Liver (tissue), 9 donors: ENCODE results near the gene DRG2. TPM values are rescaled to one million over a fixed set of nuclear protein-coding genes. Genes with fewer than 3 reads are reported as not detected.

Source experiments
- DNase-seq: peaks from one replicate; pipeline ENCODE4 v3.0.0-alpha.2; 2017; ENCODE audit warnings: low spot score
- H3K27ac ChIP-seq, 2 donors: one replicate each; pipeline ENCODE4 v1.7.0; 2013; ENCODE audit warnings: inconsistent platforms in 2 of 2, low read length in 2 of 2, control low read depth in 1 of 2, low read depth in 1 of 2, mild to moderate bottlenecking in 1 of 2
- H3K27me3 ChIP-seq, 4 donors: one replicate each; pipeline versions ENCODE4 v1.6.1 to v1.7.0; 2013; ENCODE audit warnings: low read length in 3 of 4, inconsistent platforms in 1 of 4, mild to moderate bottlenecking in 1 of 4, moderate library complexity in 1 of 4; ENCODE audit not compliant: control insufficient read depth in 4 of 4, insufficient read depth in 4 of 4
- H3K36me3 ChIP-seq, 4 donors: one replicate each; pipeline versions ENCODE4 v1.6.1 to v1.7.0; 2013; ENCODE audit warnings: low read length in 3 of 4, mild to moderate bottlenecking in 3 of 4, low read depth in 1 of 4, moderate library complexity in 1 of 4; ENCODE audit not compliant: control insufficient read depth in 4 of 4, insufficient read depth in 3 of 4
- H3K4me1 ChIP-seq, 4 donors: one replicate each; pipeline versions ENCODE4 v1.6.1 to v1.7.0; 2013; ENCODE audit warnings: low read length in 3 of 4, mild to moderate bottlenecking in 3 of 4, moderate library complexity in 1 of 4; ENCODE audit not compliant: control insufficient read depth in 4 of 4, insufficient read depth in 4 of 4
- H3K4me3 ChIP-seq, 3 donors: one replicate each; pipeline versions ENCODE4 v1.6.1 to v1.7.0; 2013; ENCODE audit warnings: low read length in 3 of 3, control low read depth in 1 of 3, low read depth in 1 of 3, mild to moderate bottlenecking in 1 of 3
- H3K9ac ChIP-seq, 2 donors: one replicate each; pipeline ENCODE4 v1.7.0; 2013; ENCODE audit warnings: low read length in 2 of 2, mild to moderate bottlenecking in 2 of 2, moderate library complexity in 2 of 2, control low read depth in 1 of 2, low read depth in 1 of 2
- H3K9me3 ChIP-seq, 4 donors: one replicate each; pipeline versions ENCODE4 v1.6.1 to v1.7.0; 2013; ENCODE audit warnings: low read length in 3 of 4; ENCODE audit not compliant: control insufficient read depth in 4 of 4
- EGR1 ChIP-seq, 2 donors: IDR thresholded peaks; 2 replicates each; pipeline ENCODE4 v1.6.1; 2016 to 2018; ENCODE audit warnings: antibody characterized with exemption in 2 of 2, low read depth in 2 of 2
- FOXA2 ChIP-seq: IDR thresholded peaks from 2 replicates; pipeline ENCODE4 v1.6.1; 2016; ENCODE audit warnings: antibody characterized with exemption
- HNF4A ChIP-seq, 2 donors: conservative IDR thresholded peaks; 2 replicates each; pipeline ENCODE4 v1.6.1; 2016; ENCODE audit warnings: antibody characterized with exemption in 2 of 2, mild to moderate bottlenecking in 2 of 2
- HNF4G ChIP-seq: IDR thresholded peaks from 2 replicates; pipeline ENCODE4 v1.6.1; 2016; ENCODE audit warnings: antibody characterized with exemption
- JUND ChIP-seq, 2 donors: IDR thresholded peaks; 2 replicates each; pipeline ENCODE4 v1.6.1; 2016; ENCODE audit warnings: antibody characterized with exemption in 2 of 2
- NR2F2 ChIP-seq: IDR thresholded peaks from 2 replicates; pipeline ENCODE4 v1.6.1; 2016; ENCODE audit warnings: antibody characterized with exemption
- RAD21 ChIP-seq, 2 donors: IDR thresholded peaks; 2 replicates each; pipeline ENCODE4 v1.6.1; 2016; ENCODE audit warnings: antibody characterized with exemption in 2 of 2, mild to moderate bottlenecking in 2 of 2
- RXRA ChIP-seq, 2 donors: IDR thresholded peaks; 2 replicates each; pipeline ENCODE4 v1.6.1; 2017 to 2018; ENCODE audit warnings: antibody characterized with exemption in 2 of 2, mild to moderate bottlenecking in 1 of 2
- TAF1 ChIP-seq: conservative IDR thresholded peaks from 2 replicates; pipeline ENCODE4 v1.6.1; 2016; ENCODE audit warnings: antibody characterized with exemption, mild to moderate bottlenecking
- YY1 ChIP-seq: IDR thresholded peaks from 2 replicates; pipeline ENCODE4 v1.6.1; 2016; ENCODE audit warnings: antibody characterized with exemption, mild to moderate bottlenecking
- WGBS: extraction: QIAGEN DNeasy Blood & Tissue Kit; methylation state at CpG from one replicate; pipeline ENCODE4 v1.1.7; 2013; 5-methylcytosine and 5-hydroxymethylcytosine counted together
- polyA plus RNA-seq, 2 donors: library from polyadenylated mRNA; stranded (reverse) in 1 of 2; unstranded in 1 of 2; fragments of 200-250 nt in 1 of 2; fragments of >200 nt in 1 of 2; fragmentation: Nextera tagmentation in 1 of 2; extraction: Ambion mirVana in 1 of 2; gene quantifications; one replicate each; pipeline versions ENCODE4 v1.2.1 to v1.2.3, GENCODE V29; 2013 to 2015
- total RNA-seq, 2 donors: library from RNA; depleted of rRNA; stranded (reverse); fragments of >200 nt; gene quantifications; one replicate each; pipeline ENCODE4 v1.2.3, GENCODE V29; 2014
- TF ChIP-seq, protein P1 (sequence below): IDR thresholded peaks from 2 replicates; pipeline ENCODE4 v1.6.1; 2016; ENCODE audit warnings: antibody characterized with exemption
- TF ChIP-seq, protein P2 (sequence below): IDR thresholded peaks from 2 replicates; pipeline ENCODE4 v1.6.1; 2016; ENCODE audit warnings: antibody characterized with exemption, mild to moderate bottlenecking
- TF ChIP-seq, protein P3 (sequence below): IDR thresholded peaks from 2 replicates; pipeline ENCODE4 v1.6.1; 2016; ENCODE audit warnings: antibody characterized with exemption
- TF ChIP-seq, protein P4 (sequence below): fragments of 150-350 bp; IDR thresholded peaks from 2 replicates; pipeline ENCODE4 v1.5.1; 2017; ENCODE audit warnings: improper control_type of control experiment, low read depth, low read length; ENCODE audit not compliant: missing input control
- TF ChIP-seq, protein P5 (sequence below): IDR thresholded peaks from 2 replicates; pipeline ENCODE4 v1.6.1; 2016; ENCODE audit warnings: antibody characterized with exemption
- donor health status: healthy.
- donor health status: healthy.
- donor health status: healthy.
- donor health status: healthy.
- donor health status: healthy.

The DRG2 gene
- total and polyA plus RNA-seq, 4 donors: 10.9 to 24.9 (median 18.6) TPM

DNA sequence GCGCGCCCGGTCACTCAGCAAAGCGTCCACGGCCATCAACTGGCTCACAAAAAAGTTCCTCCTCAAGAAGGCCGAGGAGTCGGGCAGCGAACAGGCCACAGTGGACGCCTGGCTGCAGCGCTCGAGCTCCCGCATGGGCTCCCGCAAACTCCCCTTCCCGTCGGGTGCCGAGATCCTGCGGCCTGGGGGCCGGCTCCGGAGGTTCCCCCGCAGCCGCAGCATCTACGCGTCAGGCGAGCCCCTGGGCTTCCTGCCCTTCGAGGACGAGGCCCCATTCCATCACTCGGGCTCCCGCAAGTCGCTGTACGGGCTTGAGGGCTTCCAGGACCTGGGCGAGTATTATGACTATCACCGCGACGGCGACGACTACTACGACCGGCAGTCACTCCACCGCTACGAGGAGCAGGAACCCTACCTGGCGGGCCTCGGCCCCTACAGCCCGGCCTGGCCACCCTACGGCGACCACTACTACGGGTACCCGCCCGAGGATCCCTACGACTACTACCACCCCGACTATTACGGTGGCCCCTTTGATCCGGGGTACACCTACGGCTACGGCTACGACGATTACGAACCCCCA is 31.5 kb downstream of the DRG2 start:
- Histone ChIP-seq H3K27ac (no peak overlapping the region), H3K9me3 (no peaks in the 10 kb centered on the region), H3K27me3 (no peaks in the 10 kb centered on the region), H3K4me3 (no peak overlapping the region), H3K9ac (no peak overlapping the region), H3K4me1 (peaks cover 10 to 35% (median 22%) of the 10 kb centered on the region in 4 donors), H3K36me3 (no peaks in the 10 kb centered on the region)
- no peak for DNase-seq
- TF ChIP-seq, protein P1, sequence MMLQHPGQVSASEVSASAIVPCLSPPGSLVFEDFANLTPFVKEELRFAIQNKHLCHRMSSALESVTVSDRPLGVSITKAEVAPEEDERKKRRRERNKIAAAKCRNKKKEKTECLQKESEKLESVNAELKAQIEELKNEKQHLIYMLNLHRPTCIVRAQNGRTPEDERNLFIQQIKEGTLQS: no peak
- TF ChIP-seq HNF4A (conservative IDR thresholded peaks at IDR 0.05): no peak
- TF ChIP-seq FOXA2: no peak
- TF ChIP-seq, protein P2, sequence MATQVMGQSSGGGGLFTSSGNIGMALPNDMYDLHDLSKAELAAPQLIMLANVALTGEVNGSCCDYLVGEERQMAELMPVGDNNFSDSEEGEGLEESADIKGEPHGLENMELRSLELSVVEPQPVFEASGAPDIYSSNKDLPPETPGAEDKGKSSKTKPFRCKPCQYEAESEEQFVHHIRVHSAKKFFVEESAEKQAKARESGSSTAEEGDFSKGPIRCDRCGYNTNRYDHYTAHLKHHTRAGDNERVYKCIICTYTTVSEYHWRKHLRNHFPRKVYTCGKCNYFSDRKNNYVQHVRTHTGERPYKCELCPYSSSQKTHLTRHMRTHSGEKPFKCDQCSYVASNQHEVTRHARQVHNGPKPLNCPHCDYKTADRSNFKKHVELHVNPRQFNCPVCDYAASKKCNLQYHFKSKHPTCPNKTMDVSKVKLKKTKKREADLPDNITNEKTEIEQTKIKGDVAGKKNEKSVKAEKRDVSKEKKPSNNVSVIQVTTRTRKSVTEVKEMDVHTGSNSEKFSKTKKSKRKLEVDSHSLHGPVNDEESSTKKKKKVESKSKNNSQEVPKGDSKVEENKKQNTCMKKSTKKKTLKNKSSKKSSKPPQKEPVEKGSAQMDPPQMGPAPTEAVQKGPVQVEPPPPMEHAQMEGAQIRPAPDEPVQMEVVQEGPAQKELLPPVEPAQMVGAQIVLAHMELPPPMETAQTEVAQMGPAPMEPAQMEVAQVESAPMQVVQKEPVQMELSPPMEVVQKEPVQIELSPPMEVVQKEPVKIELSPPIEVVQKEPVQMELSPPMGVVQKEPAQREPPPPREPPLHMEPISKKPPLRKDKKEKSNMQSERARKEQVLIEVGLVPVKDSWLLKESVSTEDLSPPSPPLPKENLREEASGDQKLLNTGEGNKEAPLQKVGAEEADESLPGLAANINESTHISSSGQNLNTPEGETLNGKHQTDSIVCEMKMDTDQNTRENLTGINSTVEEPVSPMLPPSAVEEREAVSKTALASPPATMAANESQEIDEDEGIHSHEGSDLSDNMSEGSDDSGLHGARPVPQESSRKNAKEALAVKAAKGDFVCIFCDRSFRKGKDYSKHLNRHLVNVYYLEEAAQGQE: no peak
- no peak for TF ChIP-seq JUND (IDR thresholded peaks at IDR 0.05)
- no peak for TF ChIP-seq TAF1
- TF ChIP-seq RXRA (IDR thresholded peaks at IDR 0.05): no peak
- TF ChIP-seq RAD21 (IDR thresholded peaks at IDR 0.05): no peak
- no peak for TF ChIP-seq NR2F2
- no peak for TF ChIP-seq HNF4G
- TF ChIP-seq EGR1 (IDR thresholded peaks at IDR 0.05; ENCODE audit: low read depth in 2 of 2): no peak
- TF ChIP-seq YY1: no peak
- TF ChIP-seq, protein P3, sequence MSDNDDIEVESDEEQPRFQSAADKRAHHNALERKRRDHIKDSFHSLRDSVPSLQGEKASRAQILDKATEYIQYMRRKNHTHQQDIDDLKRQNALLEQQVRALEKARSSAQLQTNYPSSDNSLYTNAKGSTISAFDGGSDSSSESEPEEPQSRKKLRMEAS: no peak
- WGBS: 98% methylated on average over 57 of the region's 57 CpGs

DNA sequence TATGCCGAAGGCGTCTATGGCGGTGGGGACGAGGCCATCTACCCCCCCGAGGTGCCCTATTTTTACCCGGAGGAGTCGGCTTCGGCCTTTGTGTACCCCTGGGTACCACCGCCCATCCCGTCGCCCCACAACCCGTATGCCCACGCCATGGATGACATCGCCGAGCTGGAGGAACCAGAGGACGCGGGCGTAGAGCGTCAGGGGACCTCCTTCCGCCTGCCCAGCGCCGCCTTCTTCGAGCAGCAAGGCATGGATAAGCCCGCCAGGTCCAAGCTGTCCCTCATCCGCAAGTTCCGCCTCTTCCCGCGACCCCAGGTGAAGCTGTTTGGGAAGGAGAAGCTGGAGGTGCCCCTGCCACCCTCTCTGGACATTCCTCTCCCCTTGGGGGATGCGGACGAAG is 32.2 kb downstream of the DRG2 start:
- TF ChIP-seq, protein P4, sequence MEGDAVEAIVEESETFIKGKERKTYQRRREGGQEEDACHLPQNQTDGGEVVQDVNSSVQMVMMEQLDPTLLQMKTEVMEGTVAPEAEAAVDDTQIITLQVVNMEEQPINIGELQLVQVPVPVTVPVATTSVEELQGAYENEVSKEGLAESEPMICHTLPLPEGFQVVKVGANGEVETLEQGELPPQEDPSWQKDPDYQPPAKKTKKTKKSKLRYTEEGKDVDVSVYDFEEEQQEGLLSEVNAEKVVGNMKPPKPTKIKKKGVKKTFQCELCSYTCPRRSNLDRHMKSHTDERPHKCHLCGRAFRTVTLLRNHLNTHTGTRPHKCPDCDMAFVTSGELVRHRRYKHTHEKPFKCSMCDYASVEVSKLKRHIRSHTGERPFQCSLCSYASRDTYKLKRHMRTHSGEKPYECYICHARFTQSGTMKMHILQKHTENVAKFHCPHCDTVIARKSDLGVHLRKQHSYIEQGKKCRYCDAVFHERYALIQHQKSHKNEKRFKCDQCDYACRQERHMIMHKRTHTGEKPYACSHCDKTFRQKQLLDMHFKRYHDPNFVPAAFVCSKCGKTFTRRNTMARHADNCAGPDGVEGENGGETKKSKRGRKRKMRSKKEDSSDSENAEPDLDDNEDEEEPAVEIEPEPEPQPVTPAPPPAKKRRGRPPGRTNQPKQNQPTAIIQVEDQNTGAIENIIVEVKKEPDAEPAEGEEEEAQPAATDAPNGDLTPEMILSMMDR: no peak
- TF ChIP-seq RXRA (IDR thresholded peaks at IDR 0.05) (no peak), HNF4A (conservative IDR thresholded peaks at IDR 0.05) (no peak), YY1 (no peak), FOXA2 (no peak), TAF1 (no peak), EGR1 (IDR thresholded peaks at IDR 0.05; ENCODE audit: low read depth in 2 of 2) (no peak), HNF4G (no peak)
- TF ChIP-seq, protein P2: no peak
- TF ChIP-seq, protein P3: no peak
- TF ChIP-seq, protein P5, sequence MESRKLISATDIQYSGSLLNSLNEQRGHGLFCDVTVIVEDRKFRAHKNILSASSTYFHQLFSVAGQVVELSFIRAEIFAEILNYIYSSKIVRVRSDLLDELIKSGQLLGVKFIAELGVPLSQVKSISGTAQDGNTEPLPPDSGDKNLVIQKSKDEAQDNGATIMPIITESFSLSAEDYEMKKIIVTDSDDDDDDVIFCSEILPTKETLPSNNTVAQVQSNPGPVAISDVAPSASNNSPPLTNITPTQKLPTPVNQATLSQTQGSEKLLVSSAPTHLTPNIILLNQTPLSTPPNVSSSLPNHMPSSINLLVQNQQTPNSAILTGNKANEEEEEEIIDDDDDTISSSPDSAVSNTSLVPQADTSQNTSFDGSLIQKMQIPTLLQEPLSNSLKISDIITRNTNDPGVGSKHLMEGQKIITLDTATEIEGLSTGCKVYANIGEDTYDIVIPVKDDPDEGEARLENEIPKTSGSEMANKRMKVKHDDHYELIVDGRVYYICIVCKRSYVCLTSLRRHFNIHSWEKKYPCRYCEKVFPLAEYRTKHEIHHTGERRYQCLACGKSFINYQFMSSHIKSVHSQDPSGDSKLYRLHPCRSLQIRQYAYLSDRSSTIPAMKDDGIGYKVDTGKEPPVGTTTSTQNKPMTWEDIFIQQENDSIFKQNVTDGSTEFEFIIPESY: no peak
- DNase-seq: no peak
- H3K27me3 ChIP-seq: no peaks in the 10 kb centered on the region
- no peaks in the 10 kb centered on the region for H3K9me3 ChIP-seq
- H3K4me3 ChIP-seq: no peak overlapping the region
- no peaks in the 10 kb centered on the region for H3K36me3 ChIP-seq
- H3K4me1 ChIP-seq: peaks cover 10 to 29% (median 16%) of the 10 kb centered on the region in 4 donors
- H3K9ac ChIP-seq: no peak overlapping the region
- 96% methylated on average over 30 of the region's 30 CpGs for WGBS
- no peak overlapping the region for H3K27ac ChIP-seq
